Measurements from ENCODE around the gene PRM1. TPM values are rescaled to one million over a fixed set of nuclear protein-coding genes. Genes with fewer than 3 reads are reported as not detected.

The PRM1 gene
- total and polyA plus RNA-seq, 4 donors, result not detected

DNA sequence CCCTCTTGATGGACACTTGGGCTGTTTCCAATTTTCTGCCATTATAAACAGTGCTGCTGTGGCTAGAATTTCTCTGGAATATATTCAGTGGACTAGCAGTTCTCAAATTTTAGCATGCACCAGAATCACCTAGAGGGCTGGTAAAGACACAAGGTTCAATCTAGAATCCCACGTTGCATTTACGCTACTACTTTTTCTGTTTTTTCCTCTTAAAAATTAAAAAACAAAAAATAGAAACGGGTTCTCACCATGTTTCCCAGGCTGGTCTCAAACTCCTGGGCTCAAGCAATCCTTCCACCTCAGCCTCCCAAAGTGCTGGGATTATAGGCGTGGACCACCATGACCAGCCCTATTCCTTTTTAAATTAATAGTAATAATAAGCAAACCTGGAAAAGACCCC lies 14.5 kb upstream of the PRM1 start:
- no peaks in the 10 kb centered on the region for H3K27me3 ChIP-seq (ENCODE audit: control insufficient read depth in 4 of 4, insufficient read depth in 4 of 4, low read length in 3 of 4)
- no peaks in the 10 kb centered on the region for H3K36me3 ChIP-seq (ENCODE audit: control insufficient read depth in 4 of 4, insufficient read depth in 3 of 4, low read depth in 1 of 4, low read length in 3 of 4)
- no peak overlapping the region for H3K27ac ChIP-seq (ENCODE audit: low read depth in 1 of 2, low read length in 2 of 2)
- WGBS, result 95% methylated on average over 4 of the region's 4 CpGs
- no peak overlapping the region for H3K4me3 ChIP-seq (ENCODE audit: low read depth in 1 of 3, low read length in 3 of 3)
- TF ChIP-seq FOXA2 (IDR thresholded peaks at IDR 0.05), result no peak
- H3K9ac ChIP-seq (ENCODE audit: low read depth in 1 of 2, low read length in 2 of 2), result no peak overlapping the region
- no peak for DNase-seq (ENCODE audit: low spot score)
- no peaks in the 10 kb centered on the region for H3K9me3 ChIP-seq (ENCODE audit: control insufficient read depth in 4 of 4, low read length in 3 of 4)
- peaks cover 6 to 17% (median 11%) of the 10 kb centered on the region in 4 donors for H3K4me1 ChIP-seq (ENCODE audit: control insufficient read depth in 4 of 4, insufficient read depth in 4 of 4, low read length in 3 of 4)

- no peak for DNase-seq (ENCODE audit: low spot score)
- TF ChIP-seq RAD21 (IDR thresholded peaks at IDR 0.05), result no peak
- no peak for TF ChIP-seq ATF3 (IDR thresholded peaks at IDR 0.05)
- no peak for TF ChIP-seq SP1 (IDR thresholded peaks at IDR 0.05)
- TF ChIP-seq, protein P1, sequence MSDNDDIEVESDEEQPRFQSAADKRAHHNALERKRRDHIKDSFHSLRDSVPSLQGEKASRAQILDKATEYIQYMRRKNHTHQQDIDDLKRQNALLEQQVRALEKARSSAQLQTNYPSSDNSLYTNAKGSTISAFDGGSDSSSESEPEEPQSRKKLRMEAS (IDR thresholded peaks at IDR 0.05), result no peak
- TF ChIP-seq, protein P2, sequence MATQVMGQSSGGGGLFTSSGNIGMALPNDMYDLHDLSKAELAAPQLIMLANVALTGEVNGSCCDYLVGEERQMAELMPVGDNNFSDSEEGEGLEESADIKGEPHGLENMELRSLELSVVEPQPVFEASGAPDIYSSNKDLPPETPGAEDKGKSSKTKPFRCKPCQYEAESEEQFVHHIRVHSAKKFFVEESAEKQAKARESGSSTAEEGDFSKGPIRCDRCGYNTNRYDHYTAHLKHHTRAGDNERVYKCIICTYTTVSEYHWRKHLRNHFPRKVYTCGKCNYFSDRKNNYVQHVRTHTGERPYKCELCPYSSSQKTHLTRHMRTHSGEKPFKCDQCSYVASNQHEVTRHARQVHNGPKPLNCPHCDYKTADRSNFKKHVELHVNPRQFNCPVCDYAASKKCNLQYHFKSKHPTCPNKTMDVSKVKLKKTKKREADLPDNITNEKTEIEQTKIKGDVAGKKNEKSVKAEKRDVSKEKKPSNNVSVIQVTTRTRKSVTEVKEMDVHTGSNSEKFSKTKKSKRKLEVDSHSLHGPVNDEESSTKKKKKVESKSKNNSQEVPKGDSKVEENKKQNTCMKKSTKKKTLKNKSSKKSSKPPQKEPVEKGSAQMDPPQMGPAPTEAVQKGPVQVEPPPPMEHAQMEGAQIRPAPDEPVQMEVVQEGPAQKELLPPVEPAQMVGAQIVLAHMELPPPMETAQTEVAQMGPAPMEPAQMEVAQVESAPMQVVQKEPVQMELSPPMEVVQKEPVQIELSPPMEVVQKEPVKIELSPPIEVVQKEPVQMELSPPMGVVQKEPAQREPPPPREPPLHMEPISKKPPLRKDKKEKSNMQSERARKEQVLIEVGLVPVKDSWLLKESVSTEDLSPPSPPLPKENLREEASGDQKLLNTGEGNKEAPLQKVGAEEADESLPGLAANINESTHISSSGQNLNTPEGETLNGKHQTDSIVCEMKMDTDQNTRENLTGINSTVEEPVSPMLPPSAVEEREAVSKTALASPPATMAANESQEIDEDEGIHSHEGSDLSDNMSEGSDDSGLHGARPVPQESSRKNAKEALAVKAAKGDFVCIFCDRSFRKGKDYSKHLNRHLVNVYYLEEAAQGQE (IDR thresholded peaks at IDR 0.05), result no peak
- no peak for TF ChIP-seq TAF1 (conservative IDR thresholded peaks at IDR 0.05)
- Histone ChIP-seq H3K4me1 (ENCODE audit: control insufficient read depth in 4 of 4, insufficient read depth in 4 of 4, low read length in 3 of 4) (peaks cover 1 to 10% (median 6%) of the 10 kb centered on the region in 4 donors), H3K4me3 (ENCODE audit: low read depth in 1 of 3, low read length in 3 of 3) (no peak overlapping the region), H3K36me3 (ENCODE audit: control insufficient read depth in 4 of 4, insufficient read depth in 3 of 4, low read depth in 1 of 4, low read length in 3 of 4) (no peaks in the 10 kb centered on the region), H3K27me3 (ENCODE audit: control insufficient read depth in 4 of 4, insufficient read depth in 4 of 4, low read length in 3 of 4) (no peaks in the 10 kb centered on the region), H3K27ac (ENCODE audit: low read depth in 1 of 2, low read length in 2 of 2) (no peak overlapping the region), H3K9ac (ENCODE audit: low read depth in 1 of 2, low read length in 2 of 2) (no peak overlapping the region), H3K9me3 (ENCODE audit: control insufficient read depth in 4 of 4, low read length in 3 of 4) (no peaks in the 10 kb centered on the region)
- WGBS, result 80% methylated on average over 7 of the region's 7 CpGs
Observed at GRCh38 chr16:11292076-11292748, 11.1 kb upstream of the PRM1 start.

DNA sequence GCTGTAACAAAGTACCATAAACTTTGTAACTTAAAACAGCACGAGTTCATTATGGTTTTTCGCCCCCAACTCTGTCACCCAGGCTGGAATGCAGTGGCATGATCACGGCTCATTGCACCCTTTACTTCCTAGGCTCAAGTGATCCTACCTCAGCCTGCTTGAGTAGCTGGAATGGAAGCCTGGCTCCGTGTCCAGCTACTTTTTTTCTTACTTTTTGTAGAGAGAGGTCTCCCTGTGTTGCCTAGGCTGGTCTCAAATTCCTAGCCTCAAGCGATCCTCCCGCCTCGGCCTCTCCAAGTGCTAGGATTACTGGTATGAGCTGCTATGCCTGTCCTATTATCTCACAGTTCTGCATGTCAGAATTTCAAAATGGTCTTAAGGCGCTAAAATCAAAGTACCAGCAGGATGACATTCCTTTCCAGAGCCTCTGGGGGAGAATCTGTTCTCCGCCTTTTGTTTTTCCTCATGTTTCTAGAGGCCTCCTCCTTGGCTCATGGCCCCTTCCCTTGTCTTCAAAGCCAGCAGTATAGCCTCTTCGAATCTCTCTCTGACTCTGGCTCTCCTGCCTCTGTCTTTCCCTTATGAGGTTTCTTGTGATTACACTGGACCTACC lies 10.1 kb upstream of the PRM1 start:
- H3K27ac ChIP-seq (ENCODE audit: low read depth in 1 of 2, low read length in 2 of 2), result no peak overlapping the region
- no peak for DNase-seq (ENCODE audit: low spot score)
- no peaks in the 10 kb centered on the region for H3K9me3 ChIP-seq (ENCODE audit: control insufficient read depth in 4 of 4, low read length in 3 of 4)
- no peak for TF ChIP-seq NR2F2 (IDR thresholded peaks at IDR 0.05)
- TF ChIP-seq YY1 (IDR thresholded peaks at IDR 0.05), result no peak
- no peak for TF ChIP-seq FOXA1 (IDR thresholded peaks at IDR 0.05)
- no peak for TF ChIP-seq GABPA (IDR thresholded peaks at IDR 0.05 in 1 of 2, conservative IDR thresholded peaks at IDR 0.05 in 1 of 2)
- no peak for TF ChIP-seq FOXA2 (IDR thresholded peaks at IDR 0.05)
- TF ChIP-seq RAD21 (IDR thresholded peaks at IDR 0.05), result no peak
- no peak for TF ChIP-seq HNF4G (IDR thresholded peaks at IDR 0.05)
- TF ChIP-seq, protein P1 (IDR thresholded peaks at IDR 0.05), result no peak
- TF ChIP-seq ATF3 (IDR thresholded peaks at IDR 0.05), result no peak
- TF ChIP-seq JUND (IDR thresholded peaks at IDR 0.05), result no peak
- no peak for TF ChIP-seq TAF1 (conservative IDR thresholded peaks at IDR 0.05)
- no peak for TF ChIP-seq EGR1 (IDR thresholded peaks at IDR 0.05; ENCODE audit: low read depth in 2 of 2)
- TF ChIP-seq ZBTB33 (IDR thresholded peaks at IDR 0.05), result no peak
- no peaks in the 10 kb centered on the region for H3K36me3 ChIP-seq (ENCODE audit: control insufficient read depth in 4 of 4, insufficient read depth in 3 of 4, low read depth in 1 of 4, low read length in 3 of 4)
- no peaks in the 10 kb centered on the region for H3K4me1 ChIP-seq (ENCODE audit: control insufficient read depth in 4 of 4, insufficient read depth in 4 of 4, low read length in 3 of 4)
- H3K9ac ChIP-seq (ENCODE audit: low read depth in 1 of 2, low read length in 2 of 2), result no peak overlapping the region
- 83% methylated on average over 10 of the region's 10 CpGs for WGBS
- no peak overlapping the region for H3K4me3 ChIP-seq (ENCODE audit: low read depth in 1 of 3, low read length in 3 of 3)
- H3K27me3 ChIP-seq (ENCODE audit: control insufficient read depth in 4 of 4, insufficient read depth in 4 of 4, low read length in 3 of 4), result no peaks in the 10 kb centered on the region
